Epithelial cell of proximal tubule (primary cell): ENCODE results near the gene COQ4. TPM values are rescaled to one million over a fixed set of nuclear protein-coding genes. Genes with fewer than 3 reads are reported as not detected.
A peak's percentile ranks its signal among the peaks of the same experiment; 100 is the strongest.

Source experiments
- DNase-seq: peaks from one replicate; pipeline ENCODE4 v3.0.0-alpha.2; 2011; ENCODE audit warnings: low read depth
- H3K4me3 ChIP-seq: 2 replicates; pipeline ENCODE4 v1.5.1; 2011; ENCODE audit warnings: low read depth, mild to moderate bottlenecking, low read length
- CTCF ChIP-seq: conservative IDR thresholded peaks from 2 replicates; pipeline ENCODE4 v1.5.1; 2012; ENCODE audit warnings: low read depth, mild to moderate bottlenecking, low read length
- total RNA-seq: library from RNA; depleted of rRNA; stranded (reverse); fragments of >200 nt; gene quantifications from 2 replicates; pipeline ENCODE4 v1.2.3, GENCODE V29; 2015

COQ4 gene
- total RNA-seq, 1 donor from 2014 or later, result 68.8 TPM

- no peak for TF ChIP-seq CTCF
- no peak for DNase-seq
- H3K4me3 ChIP-seq, result peak overlapping the region; percentile 100
Observed at GRCh38 chr9:128323212-128323730, 632 bp downstream of the COQ4 start.

- no peak for DNase-seq
- H3K4me3 ChIP-seq, result peak overlapping the region; percentile 100
- no peak for TF ChIP-seq CTCF
Observed at GRCh38 chr9:128323791-128324190, 1.2 kb downstream of the COQ4 start.

- TF ChIP-seq CTCF, result no peak
- no peak overlapping the region for H3K4me3 ChIP-seq
- no peak for DNase-seq
Observed at GRCh38 chr9:128324401-128324800, 1.8 kb downstream of the COQ4 start.

GRCh38 chr9:128325629-128326028 lies 3.0 kb downstream of the COQ4 start:
- no peak for DNase-seq
- TF ChIP-seq CTCF, result no peak

GRCh38 chr9:128333451-128333869 lies 10.8 kb downstream of the COQ4 start:
- no peak for TF ChIP-seq CTCF
- H3K4me3 ChIP-seq, result no peak overlapping the region
- no peak for DNase-seq

More at GRCh38 chr9:128325629-128326028, 3.0 kb downstream of the COQ4 start:
- no peak overlapping the region for H3K4me3 ChIP-seq

GRCh38 chr9:128335161-128335560 lies 12.5 kb downstream of the COQ4 start:
- no peak for DNase-seq
- H3K4me3 ChIP-seq, result no peak overlapping the region
- TF ChIP-seq CTCF, result no peak

DNA sequence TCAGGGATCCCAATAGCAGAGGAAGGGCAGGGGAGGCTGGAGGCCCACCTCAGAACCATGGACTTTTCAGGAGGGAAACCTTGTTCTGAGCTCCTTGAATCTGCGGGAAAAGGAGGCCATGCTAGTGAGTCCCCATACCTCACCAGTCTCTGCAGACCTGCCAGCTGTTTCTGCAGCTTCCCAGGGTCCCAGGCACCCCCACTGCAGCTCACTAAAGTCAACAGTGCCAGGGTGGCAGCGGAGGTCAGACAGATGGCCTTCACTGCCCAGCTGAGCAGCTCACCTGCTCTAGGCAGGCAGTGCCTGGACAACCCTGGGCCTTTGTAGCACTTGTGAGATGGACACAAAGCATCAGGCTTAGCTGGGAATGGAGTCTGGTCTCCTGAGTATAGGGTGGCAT lies 13.3 kb downstream of the COQ4 start:
- no peak for DNase-seq
- no peak for TF ChIP-seq CTCF

More for the DNA sequence above, 13.3 kb downstream of the COQ4 start:
- H3K4me3 ChIP-seq, result no peak overlapping the region
